ENCODE measurements around the gene ZNF526. TPM values are rescaled to one million over a fixed set of nuclear protein-coding genes. Genes with fewer than 3 reads are reported as not detected.
A peak's percentile ranks its signal among the peaks of the same experiment; 100 is the strongest.

Gene ZNF526
- total and polyA plus RNA-seq, 9 of the 15 experiments (the other 6 are each of a cell fraction or from before 2014, with no cell fraction given), result 1.3 to 17.9 (median 6.2) TPM

DNA sequence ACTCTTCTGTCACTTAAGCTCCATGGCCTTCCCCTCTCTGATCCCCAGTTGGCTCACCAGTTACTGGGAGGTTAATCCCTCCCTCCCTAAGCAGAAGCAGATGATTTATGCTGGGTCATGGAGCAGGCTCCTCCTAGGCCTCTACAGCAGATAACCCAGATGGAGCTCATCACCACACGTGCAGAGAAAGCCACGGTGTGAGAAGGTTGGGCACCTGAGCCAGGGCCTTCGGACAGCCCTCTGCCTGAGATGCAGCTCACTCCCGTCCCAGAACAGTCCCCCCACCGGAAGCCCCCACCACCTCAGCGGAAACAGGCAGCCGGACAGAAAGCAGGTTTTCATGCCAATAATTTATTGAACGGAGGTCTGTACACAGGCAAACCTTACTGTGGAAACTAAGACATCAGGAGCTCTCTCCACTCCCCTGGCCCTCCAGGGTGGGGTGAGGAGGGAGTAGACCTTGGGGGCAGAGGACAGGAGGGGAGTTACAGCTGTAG is 9.8 kb downstream of the ZNF526 start (continued):
- no peak for TF ChIP-seq TEAD4 (IDR thresholded peaks at IDR 0.05; ENCODE audit: low read length)
- no peak for TF ChIP-seq TEAD4 (CRISPR knock-in tag; IDR thresholded peaks at IDR 0.05; ENCODE audit: borderline replicate concordance)
- TF ChIP-seq DIDO1 (tag; IDR thresholded peaks at IDR 0.05; ENCODE audit: low read depth), result no peak
- no peak for TF ChIP-seq FOXM1 (IDR thresholded peaks at IDR 0.05; ENCODE audit: low read depth)
- no peak for TF ChIP-seq FOXM1 (CRISPR knock-in tag; IDR thresholded peaks at IDR 0.05; ENCODE audit: low read depth)
- TF ChIP-seq HNRNPUL1 (IDR thresholded peaks at IDR 0.05; ENCODE audit: low read length), result no peak
- TF ChIP-seq NBN (IDR thresholded peaks at IDR 0.05; ENCODE audit: low read depth), result no peak
- no peak for TF ChIP-seq ZNF184 (CRISPR knock-in tag; IDR thresholded peaks at IDR 0.05)
- TF ChIP-seq, protein P1, sequence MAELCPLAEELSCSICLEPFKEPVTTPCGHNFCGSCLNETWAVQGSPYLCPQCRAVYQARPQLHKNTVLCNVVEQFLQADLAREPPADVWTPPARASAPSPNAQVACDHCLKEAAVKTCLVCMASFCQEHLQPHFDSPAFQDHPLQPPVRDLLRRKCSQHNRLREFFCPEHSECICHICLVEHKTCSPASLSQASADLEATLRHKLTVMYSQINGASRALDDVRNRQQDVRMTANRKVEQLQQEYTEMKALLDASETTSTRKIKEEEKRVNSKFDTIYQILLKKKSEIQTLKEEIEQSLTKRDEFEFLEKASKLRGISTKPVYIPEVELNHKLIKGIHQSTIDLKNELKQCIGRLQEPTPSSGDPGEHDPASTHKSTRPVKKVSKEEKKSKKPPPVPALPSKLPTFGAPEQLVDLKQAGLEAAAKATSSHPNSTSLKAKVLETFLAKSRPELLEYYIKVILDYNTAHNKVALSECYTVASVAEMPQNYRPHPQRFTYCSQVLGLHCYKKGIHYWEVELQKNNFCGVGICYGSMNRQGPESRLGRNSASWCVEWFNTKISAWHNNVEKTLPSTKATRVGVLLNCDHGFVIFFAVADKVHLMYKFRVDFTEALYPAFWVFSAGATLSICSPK (IDR thresholded peaks at IDR 0.05; ENCODE audit: borderline replicate concordance), result no peak
- TF ChIP-seq ZNF232 (CRISPR knock-in tag; IDR thresholded peaks at IDR 0.05), result no peak
- TF ChIP-seq, protein P2, sequence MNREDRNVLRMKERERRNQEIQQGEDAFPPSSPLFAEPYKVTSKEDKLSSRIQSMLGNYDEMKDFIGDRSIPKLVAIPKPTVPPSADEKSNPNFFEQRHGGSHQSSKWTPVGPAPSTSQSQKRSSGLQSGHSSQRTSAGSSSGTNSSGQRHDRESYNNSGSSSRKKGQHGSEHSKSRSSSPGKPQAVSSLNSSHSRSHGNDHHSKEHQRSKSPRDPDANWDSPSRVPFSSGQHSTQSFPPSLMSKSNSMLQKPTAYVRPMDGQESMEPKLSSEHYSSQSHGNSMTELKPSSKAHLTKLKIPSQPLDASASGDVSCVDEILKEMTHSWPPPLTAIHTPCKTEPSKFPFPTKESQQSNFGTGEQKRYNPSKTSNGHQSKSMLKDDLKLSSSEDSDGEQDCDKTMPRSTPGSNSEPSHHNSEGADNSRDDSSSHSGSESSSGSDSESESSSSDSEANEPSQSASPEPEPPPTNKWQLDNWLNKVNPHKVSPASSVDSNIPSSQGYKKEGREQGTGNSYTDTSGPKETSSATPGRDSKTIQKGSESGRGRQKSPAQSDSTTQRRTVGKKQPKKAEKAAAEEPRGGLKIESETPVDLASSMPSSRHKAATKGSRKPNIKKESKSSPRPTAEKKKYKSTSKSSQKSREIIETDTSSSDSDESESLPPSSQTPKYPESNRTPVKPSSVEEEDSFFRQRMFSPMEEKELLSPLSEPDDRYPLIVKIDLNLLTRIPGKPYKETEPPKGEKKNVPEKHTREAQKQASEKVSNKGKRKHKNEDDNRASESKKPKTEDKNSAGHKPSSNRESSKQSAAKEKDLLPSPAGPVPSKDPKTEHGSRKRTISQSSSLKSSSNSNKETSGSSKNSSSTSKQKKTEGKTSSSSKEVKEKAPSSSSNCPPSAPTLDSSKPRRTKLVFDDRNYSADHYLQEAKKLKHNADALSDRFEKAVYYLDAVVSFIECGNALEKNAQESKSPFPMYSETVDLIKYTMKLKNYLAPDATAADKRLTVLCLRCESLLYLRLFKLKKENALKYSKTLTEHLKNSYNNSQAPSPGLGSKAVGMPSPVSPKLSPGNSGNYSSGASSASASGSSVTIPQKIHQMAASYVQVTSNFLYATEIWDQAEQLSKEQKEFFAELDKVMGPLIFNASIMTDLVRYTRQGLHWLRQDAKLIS (CRISPR knock-in tag; IDR thresholded peaks at IDR 0.05), result no peak
- TF ChIP-seq, protein P3, sequence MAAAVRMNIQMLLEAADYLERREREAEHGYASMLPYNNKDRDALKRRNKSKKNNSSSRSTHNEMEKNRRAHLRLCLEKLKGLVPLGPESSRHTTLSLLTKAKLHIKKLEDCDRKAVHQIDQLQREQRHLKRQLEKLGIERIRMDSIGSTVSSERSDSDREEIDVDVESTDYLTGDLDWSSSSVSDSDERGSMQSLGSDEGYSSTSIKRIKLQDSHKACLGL (CRISPR knock-in tag; IDR thresholded peaks at IDR 0.05; ENCODE audit: borderline replicate concordance, poor library complexity, severe bottlenecking), result no peak
- no peak for TF ChIP-seq CAMTA2 (CRISPR knock-in tag; conservative IDR thresholded peaks at IDR 0.05)
- TF ChIP-seq ZNF668 (CRISPR knock-in tag; IDR thresholded peaks at IDR 0.05), result no peak
- TF ChIP-seq, protein P4, sequence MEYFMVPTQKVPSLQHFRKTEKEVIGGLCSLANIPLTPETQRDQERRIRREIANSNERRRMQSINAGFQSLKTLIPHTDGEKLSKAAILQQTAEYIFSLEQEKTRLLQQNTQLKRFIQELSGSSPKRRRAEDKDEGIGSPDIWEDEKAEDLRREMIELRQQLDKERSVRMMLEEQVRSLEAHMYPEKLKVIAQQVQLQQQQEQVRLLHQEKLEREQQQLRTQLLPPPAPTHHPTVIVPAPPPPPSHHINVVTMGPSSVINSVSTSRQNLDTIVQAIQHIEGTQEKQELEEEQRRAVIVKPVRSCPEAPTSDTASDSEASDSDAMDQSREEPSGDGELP (CRISPR knock-in tag; IDR thresholded peaks at IDR 0.05; ENCODE audit: borderline replicate concordance), result peak; percentile 76
- no peak for TF ChIP-seq FOXA1 (IDR thresholded peaks at IDR 0.05; ENCODE audit: borderline replicate concordance)
- no peak for TF ChIP-seq SAFB (IDR thresholded peaks at IDR 0.05; ENCODE audit: borderline replicate concordance, low read depth, low read length)
- TF ChIP-seq POLR2A (conservative IDR thresholded peaks at IDR 0.05), result peak; percentile 59
- no peak for TF ChIP-seq KDM5B (IDR thresholded peaks at IDR 0.05; ENCODE audit: insufficient replicate concordance, low read depth, low read length)
- no peak for TF ChIP-seq SREBF2 (CRISPR knock-in tag; IDR thresholded peaks at IDR 0.05)
- TF ChIP-seq, protein P5, sequence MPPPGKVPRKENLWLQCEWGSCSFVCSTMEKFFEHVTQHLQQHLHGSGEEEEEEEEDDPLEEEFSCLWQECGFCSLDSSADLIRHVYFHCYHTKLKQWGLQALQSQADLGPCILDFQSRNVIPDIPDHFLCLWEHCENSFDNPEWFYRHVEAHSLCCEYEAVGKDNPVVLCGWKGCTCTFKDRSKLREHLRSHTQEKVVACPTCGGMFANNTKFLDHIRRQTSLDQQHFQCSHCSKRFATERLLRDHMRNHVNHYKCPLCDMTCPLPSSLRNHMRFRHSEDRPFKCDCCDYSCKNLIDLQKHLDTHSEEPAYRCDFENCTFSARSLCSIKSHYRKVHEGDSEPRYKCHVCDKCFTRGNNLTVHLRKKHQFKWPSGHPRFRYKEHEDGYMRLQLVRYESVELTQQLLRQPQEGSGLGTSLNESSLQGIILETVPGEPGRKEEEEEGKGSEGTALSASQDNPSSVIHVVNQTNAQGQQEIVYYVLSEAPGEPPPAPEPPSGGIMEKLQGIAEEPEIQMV (tag; conservative IDR thresholded peaks at IDR 0.05; ENCODE audit: low read depth), result no peak
- no peak for TF ChIP-seq NFIX (CRISPR knock-in tag; IDR thresholded peaks at IDR 0.05; ENCODE audit: low read depth)

Measured in K562 (cell line).